Measurements from ENCODE around the gene ZMYND8.

DNA sequence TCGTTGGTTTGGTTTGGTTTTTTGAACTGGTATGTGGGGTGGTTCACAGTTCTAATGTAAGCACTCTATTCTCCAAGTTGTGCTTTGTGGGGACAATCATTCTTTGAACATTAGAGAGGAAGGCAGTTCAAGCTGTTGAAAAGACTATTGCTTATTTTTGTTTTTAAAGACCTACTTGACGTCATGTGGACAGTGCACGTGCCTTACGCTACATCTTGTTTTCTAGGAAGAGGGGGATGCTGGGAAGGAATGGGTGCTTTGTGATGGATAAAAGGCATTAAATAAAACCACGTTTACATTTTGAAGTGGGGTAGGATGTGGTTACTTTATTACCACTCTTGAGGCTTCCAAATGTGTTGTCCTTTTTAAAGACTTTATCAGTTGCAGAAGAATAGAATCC, 168.0 kb downstream of the ZMYND8 start:
- TF ChIP-seq GATA2 (IDR thresholded peaks at IDR 0.05; ENCODE audit: low read depth, low read length) = no peak
- no peak for TF ChIP-seq GATA3 (IDR thresholded peaks at IDR 0.05; ENCODE audit: low read depth, low read length)

Data from SH-SY5Y (cell line).